ENCODE results near the gene PNPLA7.

GRCh38 chr9:137543237-137543963 is 6.8 kb downstream of the PNPLA7 start:
- TF ChIP-seq EP300 (IDR thresholded peaks at IDR 0.05; ENCODE audit: borderline replicate concordance in 1 of 2, low read depth in 2 of 2, low read length in 2 of 2) (no peak), MAFK (IDR thresholded peaks at IDR 0.05; ENCODE audit: low read depth, low read length) (no peak), MAX (IDR thresholded peaks at IDR 0.05) (no peak), TAF1 (IDR thresholded peaks at IDR 0.05; ENCODE audit: low read depth, low read length) (no peak), POLR2A (IDR thresholded peaks at IDR 0.05; ENCODE audit: control extremely low read depth in 1 of 2, low read depth in 2 of 2, low read length in 2 of 2) (no peak), CTCF (IDR thresholded peaks at IDR 0.05; ENCODE audit: control extremely low read depth in 1 of 3, insufficient read depth in 1 of 3, low read depth in 1 of 3, low read length in 3 of 3) (no peak), POLR2AphosphoS5 (IDR thresholded peaks at IDR 0.05; ENCODE audit: low read depth, low read length) (no peak), EZH2 (IDR thresholded peaks at IDR 0.05; ENCODE audit: low read depth, low read length, severe bottlenecking) (no peak), JUND (IDR thresholded peaks at IDR 0.05; ENCODE audit: low read length) (no peak), RAD21 (IDR thresholded peaks at IDR 0.05 in 1 of 2, conservative IDR thresholded peaks at IDR 0.05 in 1 of 2; ENCODE audit: low read depth in 2 of 2, low read length in 2 of 2) (no peak)

Measured in H1 (cell line).